Gastroesophageal sphincter (tissue), 2 donors: ENCODE results near the gene FREM3.

Experiments
- EP300 ChIP-seq: sonication (generic); formaldehyde crosslinking; IDR thresholded peaks from one replicate; pipeline ENCODE4 v1.6.1; 2017; ENCODE audit warnings: antibody characterized with exemption, mild to moderate bottlenecking
- POLR2A ChIP-seq, 2 donors: fragments of 450-650 bp; IDR thresholded peaks; one replicate each; pipeline ENCODE4 v1.6.1; 2017; ENCODE audit warnings: antibody characterized with exemption in 2 of 2, mild to moderate bottlenecking in 2 of 2, moderate library complexity in 1 of 2
- POLR2AphosphoS5 ChIP-seq: sonication (generic); formaldehyde crosslinking; IDR thresholded peaks from one replicate; pipeline ENCODE4 v1.6.1; 2017; ENCODE audit warnings: antibody characterized with exemption

DNA sequence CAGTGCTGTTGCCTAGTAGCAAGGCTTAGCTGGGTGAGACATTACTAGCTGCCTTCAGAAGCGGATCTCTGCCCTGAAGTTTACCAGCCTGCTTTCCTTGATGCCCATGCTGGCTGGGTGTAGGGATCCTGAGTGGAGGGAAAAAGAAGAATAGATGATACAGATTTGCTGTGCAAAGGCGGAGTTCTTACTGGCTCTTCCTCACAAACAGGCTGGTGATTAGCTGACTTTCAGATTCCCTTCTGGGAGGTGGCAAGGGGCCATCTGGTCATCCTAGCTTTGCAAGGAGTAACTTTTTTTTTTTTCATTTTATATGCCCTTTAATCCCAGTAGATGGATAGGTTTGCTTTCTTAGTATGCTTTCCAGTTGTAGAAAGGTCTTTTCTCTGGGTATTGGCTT is 142.2 kb downstream of the FREM3 start:
- TF ChIP-seq POLR2AphosphoS5 = no peak
- no peak for TF ChIP-seq POLR2A (IDR thresholded peaks at IDR 0.05)
- TF ChIP-seq EP300 = no peak
